NCI-H526 (cell line): Measurements from ENCODE around the gene CA11.

Experiments used
- DNase-seq, 2 experiments: peaks; one replicate each; lab custom pipeline; 2025; lab: John Stamatoyannopoulos, UW

Gene CA11

DNA sequence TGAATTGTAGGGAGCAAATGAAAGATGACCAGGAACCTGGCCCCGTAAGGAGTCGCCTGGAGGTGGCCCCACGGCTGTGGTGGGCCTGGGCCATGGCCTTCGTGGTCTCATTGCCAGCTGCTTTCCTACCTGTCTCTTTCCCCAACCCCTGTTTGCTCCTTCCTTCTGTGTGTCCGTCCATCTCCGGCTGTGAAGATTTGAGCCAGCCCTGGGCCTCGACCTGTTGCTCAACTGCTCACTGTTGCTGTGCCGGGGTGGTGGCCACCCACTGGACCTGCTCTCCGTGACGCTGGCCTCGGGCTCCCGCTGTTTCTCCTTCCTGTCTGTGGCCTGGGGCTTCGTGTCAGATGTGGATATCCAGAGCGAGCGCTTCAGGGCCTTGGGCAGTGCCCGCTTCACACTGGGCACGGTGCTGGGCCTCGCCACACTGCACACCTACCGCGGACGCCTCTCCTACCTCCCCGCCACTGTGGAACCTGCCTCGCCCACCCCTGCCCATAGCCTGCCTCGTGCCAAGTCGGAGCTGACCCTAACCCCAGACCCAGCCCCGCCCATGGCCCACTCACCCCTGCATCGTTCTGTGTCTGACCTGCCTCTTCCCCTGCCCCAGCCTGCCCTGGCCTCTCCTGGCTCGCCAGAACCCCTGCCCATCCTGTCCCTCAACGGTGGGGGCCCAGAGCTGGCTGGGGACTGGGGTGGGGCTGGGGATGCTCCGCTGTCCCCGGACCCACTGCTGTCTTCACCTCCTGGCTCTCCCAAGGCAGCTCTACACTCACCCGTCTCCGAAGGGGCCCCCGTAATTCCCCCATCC, 17.3 kb downstream of the CA11 start:
- DNase-seq: no peak

DNA sequence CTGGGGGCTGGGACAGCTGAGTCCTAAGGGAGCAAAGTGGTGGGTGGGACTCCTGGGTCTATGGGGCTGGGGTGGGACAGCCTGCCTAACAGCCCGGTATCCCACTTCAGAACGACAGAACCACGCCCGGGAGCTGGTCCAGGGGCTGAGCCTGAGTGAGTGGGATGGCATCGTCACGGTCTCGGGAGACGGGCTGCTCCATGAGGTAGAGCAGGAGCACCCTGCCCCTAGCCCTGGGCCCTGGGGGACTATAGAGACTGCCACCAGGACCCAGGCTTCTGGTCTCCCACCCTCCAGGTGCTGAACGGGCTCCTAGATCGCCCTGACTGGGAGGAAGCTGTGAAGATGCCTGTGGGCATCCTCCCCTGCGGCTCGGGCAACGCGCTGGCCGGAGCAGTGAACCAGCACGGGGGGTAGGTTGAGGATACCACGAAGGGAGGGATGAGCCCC, 18.1 kb downstream of the CA11 start:
- no peak for DNase-seq

DNA sequence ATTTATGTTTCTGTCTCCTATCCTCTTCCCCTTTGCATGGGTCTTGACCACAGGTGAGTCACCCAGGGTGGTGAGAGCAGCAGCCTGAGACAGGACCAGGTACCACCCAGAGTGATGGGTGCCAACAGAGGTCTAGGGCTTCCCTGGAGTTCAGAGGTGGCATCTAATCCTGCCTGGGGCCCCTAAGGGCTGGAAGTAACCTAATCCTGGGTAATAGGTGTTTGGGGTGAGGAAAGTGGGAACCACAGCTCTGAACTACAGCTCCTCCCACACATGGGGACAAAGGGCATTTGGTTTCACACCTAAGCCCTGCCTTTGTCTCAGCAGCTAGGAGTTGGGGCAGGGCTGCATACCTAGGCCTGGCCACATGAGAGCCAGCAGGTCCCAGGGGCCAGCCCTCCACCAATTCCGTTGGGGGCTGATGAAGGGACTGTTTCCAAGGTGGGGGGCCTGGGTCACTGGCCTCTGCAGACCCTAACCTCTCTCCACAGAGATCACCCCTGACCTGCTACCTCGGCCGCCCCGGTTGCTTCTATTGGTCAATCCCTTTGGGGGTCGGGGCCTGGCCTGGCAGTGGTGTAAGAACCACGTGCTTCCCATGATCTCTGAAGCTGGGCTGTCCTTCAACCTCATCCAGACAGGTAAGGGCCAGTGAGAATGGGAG, 18.7 kb downstream of the CA11 start:
- DNase-seq: no peak

DNA sequence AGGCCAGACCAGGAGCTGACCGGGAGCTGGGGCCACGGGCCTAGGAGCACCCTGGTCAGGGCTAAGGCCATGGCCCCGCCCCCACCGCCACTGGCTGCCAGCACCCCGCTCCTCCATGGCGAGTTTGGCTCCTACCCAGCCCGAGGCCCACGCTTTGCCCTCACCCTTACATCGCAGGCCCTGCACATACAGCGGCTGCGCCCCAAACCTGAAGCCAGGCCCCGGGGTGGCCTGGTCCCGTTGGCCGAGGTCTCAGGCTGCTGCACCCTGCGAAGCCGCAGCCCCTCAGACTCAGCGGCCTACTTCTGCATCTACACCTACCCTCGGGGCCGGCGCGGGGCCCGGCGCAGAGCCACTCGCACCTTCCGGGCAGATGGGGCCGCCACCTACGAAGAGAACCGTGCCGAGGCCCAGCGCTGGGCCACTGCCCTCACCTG, 20.1 kb downstream of the CA11 start:
- DNase-seq: no peak

DNA sequence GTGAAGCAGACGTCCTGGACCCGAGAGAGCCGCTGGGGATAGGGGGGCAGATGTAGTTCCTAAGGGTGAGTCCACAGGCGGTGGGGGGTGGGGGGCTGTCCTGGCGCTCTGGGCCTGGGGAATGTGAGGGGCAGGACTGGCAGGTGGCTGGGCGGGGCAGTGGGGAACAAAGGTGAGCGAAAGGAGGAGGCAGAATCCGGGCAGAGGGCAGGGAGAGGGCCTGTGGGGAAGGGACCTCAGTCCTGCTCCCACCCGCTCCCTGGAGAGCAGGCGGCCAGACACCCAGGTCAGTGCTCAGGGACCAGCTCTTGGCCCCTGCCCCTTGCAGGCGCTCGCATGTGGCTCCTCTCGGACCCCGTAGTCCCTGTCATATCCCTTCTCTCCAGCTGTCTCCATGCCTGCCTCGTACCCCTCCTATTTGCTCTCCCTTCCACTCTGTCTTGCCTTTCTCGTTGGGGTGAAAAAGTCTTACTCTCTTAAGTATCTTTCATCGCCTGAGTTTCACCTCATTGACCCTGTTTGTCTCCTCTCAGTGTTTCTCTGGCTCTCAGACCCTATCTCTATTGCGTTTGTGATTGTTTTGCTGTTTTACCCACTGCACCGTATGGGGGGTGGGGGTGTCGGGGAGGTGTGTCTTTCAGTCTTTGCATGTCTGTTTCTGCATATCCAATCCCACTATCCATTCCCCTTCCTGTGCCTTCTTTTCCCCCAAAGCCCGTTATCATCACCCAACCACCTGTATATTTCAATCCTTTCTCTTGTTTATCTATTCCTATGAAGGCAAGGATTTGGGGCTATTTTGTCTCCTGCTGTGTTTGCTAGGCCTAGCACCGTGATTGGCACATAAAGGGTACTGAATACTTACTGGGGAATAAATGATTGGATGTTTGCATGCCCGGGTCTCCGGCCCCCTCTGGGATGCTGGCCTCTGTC, 20.9 kb downstream of the CA11 start:
- peak in 1 of 2 experiments; percentile 48 for DNase-seq

DNA sequence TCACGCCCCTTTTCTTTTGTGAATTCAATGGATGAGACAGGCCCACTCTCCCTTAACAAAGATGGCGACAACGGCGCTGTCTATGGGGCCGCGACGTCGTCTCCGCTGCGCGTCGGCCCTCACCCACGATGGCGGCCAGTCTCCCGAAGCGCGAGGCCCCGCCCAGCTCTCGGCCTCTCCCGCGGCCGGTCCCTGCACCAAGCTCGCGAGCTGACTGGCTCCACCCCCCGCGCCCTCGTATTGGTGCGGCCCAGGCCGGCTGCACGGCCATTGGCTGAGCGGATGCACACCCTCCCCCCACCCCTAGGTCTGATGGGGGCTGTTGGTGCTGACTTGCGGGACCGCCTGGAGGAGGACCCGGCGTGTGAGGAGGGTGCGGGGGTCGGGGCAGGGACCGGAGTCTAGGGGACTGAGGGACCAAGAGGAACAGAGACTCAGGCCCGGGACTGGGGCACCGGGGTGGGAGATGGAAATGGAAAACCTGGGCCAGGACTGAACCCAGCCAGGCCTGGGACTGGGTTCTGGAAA, 21.9 kb downstream of the CA11 start:
- DNase-seq: peak; percentile 94 to 99

DNA sequence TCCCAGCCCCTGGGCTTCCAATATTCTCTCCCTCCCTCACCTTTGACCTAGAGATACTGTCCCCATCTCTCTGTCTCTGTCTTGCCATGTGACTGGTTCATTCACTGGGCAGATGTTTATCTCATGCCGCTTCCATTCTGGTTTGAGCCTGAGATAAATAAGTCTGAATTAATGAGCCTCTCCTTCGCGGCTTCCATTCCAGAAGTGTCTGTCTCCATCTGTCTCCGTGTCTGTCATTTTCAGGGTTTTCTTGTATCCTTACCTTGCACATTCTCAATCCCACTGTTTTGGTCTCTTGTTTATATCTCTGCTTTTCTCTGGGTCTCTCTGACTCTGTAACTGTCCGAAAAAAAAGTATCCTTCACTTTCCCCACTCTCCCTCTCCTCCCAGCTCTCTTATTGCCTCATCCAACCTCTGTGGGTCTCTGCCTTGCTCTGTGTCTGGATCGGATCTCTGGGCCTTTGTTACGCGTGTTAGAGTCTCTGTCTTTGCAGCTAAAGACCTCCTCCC, 22.4 kb downstream of the CA11 start:
- DNase-seq: no peak

DNA sequence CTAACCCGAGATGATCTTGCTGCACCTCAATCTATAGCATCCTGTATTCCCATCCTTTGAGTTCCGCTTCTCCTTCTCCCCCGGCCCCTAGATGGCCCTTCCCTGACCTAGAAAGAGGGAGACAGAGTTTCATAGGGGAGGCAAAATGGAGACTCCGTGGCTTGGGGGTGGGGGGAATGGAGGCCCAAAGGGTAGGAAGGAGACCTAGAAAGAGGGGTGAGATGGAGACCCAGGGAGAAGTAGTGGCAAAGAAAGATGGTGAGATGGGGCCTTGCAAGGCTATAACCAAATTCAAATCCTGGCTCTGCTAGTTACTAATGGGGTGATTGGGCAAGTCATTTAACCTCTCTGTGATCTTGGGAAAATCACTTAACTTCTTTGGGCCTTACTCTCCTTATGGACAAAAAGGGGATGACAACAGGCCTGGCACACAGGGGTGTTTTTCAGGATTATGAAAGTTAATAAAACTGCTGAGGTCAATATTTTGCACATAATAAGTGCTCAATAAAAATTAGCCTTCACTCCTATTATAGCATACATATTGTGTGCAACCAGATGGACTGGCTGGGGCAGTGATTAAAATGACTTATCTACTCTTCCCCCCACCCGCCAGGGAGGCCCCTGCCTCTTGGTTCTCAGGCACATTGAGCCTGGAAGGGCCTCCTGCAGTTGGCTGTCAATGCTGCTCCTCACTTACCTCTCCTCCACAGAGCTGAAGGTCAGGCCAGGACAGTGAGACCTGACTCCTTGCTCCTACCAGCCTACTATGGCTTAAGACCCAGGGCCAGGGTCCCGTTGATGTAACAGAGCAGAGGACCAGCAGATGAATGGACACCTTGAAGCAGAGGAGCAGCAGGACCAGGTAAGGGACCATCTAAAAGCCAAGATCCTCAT, 26.0 kb downstream of the CA11 start:
- no peak for DNase-seq

DNA sequence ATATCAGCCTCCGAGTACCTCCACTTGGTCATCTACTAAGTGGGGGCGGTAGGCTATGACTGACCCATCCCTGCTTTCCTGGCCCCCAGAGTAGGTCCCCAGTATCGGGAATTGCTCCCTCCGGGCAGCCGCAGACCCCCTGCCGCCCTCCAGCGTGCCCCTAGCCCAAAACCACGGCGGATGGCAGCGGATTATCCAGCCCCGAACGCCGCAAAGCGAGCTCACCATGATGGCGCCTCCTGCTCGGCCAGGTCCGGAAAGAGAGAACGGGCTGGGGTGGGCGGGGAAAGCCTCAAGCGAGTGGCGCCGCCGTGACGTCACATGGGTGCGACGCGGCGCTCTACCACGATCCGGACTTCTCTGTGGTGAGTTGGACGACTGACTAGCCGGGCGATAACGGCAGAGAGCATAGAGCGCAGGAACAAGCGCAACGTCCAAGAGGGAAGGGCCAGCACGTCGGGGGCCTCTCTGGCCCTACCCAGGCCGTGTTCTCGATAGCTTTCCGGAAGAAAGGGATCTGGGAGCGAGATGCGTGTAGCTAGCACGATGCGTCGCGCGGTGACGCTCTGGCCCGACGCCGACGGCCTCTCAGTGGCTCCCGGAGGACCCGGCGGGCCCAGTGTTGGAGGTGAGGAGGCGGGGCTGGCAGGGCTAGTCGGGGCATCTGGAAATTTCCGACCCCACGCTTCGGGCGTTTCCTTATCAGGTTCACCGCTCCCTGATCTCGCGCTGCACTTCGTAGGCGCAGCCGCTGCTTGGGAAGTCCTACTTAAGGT, 26.9 kb downstream of the CA11 start, which contains the start of the genes RPL18 and SPHK2:
TSS of gene RPL18 (minus strand) at position 263 of the 776 bp plus-strand sequence. CDS start at position 228, 35 bp downstream.
TSS of gene SPHK2 (plus strand) at position 591 of the 776 bp plus-strand sequence. CDS start 1,009 bp downstream, outside the sequence.
- DNase-seq: peak; percentile 98 to 99

DNA sequence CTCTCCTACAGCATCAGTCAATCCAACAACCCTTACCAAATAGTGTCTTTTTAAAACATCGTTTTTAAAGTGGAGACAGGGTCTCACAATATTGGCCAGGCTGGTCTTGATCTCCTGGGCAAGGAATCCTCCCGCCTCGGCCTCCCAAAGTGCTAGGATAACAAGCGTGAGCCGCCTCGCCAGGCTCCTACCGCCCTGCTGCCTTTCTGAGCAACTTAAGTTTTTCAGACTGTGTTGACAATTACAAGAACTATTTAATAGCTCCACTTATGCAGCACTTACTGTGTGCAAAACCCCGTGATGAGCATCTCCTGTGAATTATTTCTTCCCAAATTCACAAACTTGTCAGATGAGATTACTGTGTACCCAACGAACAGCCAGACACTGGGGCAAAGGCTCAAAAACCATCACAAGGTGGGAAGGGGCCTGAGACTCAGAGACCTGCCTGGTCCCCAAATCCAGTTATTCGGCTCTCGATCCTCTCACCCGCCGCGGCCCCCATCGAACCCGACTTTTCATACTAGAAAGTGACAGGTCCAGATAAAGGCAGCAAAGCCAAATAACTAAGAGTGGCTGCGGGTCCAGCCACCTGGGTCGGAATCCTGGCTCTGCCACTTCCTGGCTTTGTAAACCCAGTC, 27.6 kb downstream of the CA11 start:
- no peak for DNase-seq

DNA sequence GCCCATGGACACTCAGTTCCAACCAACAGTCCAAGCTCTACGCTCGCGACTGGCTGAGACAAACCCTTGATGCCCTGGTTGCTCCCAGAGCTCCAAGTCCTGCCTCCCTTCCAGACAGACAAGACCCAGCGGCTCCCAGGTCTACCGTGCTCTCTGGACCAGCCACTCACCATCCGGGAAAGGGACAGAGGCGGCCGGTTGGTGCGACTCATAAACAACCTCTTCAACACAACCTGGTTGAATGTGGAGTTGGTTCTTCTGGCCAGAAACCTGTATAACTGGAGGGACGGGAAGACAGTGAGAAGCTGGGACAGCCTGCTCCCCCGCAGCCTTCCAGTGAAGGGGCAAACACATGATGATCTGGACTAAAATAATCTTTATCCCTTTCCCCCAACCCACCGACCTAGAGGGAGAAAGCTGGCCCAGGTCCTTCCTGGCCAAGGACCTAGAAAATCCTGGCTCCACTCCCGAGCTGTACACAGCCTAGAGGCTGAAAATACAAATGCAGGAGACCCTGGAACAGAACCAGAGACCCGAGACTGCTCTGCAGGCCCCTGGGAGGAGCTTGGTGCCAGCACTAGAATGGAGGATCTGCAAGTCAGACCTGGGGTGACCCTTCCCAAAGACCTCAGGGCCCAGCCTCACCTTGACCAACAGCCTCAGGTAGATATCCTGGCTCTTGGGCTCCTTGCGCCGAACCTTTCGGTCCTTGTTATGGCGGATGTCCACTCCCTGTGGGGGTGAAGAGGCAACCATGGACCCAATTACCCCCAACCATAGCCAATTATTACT, 28.6 kb downstream of the CA11 start:
- no peak for DNase-seq

DNA sequence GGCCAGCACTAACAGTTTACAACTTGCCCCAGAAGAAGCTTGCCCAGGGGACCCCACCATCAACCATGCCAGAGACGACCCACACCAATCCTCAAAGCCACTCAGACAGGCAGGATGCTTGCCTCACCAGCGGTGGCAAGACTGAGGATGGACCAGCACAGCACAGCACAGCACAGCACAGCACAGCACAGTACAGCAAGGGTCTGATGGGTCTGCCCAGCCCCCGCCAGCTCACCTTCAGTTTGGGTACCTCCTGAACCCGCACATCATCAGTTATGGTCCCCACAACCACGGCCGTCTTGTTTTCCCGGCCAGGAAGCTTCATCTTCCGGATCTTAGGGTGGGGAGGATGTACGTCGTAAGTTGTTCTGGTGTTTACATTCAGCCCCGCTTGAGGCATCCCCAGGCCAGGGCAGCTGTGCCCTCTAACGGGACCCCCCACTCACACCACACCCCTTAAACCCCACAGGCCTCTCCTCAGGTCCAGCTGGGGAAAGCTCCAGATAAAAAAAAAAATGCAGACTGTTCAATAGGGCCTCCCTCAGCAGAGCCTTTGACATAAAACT, 29.4 kb downstream of the CA11 start:
- no peak for DNase-seq

DNA sequence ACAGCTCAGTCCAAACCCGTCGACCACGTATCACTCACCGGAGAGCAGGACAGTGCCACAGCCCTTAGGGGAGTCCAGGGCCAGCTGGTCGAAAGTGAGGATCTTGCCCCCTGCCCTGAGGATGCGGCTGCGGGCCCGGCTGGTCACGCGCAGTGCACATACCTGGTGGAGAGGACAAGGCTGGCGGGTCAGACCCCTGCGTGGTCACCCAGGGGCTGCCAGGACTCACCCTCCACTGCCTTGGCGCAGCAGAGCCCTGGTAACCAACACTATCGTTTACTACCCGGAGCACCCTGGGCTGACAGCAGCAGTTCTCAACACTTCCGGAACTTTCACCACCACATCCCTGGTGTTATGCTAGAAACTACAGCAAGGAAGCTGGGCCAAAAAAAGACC, 29.9 kb downstream of the CA11 start:
- no peak for DNase-seq

DNA sequence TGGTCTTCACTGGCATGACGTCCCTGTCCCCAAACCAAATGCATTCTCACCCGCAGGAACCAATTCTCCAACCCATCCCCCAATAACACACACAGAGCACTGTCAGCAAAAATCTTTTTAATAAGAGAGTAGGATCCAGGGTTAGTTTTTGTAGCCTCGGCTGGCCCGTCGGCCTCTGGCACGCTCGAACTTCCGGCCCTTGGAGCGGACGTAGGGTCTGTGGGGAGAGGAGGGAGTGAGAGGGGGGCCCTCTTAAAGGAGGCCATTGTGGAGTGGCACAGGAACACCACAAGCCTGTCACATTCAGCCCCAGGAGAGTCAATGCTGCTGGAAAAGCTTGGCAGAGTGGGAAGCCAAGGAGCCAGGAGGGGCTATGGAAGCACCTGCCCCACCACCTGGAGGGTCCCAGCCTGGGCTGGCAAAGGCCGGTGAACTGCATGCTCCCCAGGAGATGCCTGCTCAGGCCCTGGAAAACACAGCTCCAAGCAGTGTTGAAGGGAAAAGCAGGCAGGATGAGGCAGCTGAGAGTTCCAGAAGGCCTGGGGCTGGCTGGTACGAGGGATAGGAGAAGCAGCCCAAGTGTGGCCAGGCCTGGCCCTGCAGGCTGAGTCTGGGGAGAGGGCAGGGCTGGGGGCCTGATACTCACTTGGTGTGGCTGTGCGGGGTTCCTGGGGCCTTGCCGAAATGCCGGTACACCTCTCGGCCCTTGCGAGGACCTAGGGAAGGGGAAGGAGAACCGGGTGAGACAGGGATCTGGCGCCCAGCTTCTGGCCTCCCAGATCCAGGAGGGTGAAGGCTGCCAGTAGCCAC, 30.6 kb downstream of the CA11 start:
- no peak for DNase-seq

DNA sequence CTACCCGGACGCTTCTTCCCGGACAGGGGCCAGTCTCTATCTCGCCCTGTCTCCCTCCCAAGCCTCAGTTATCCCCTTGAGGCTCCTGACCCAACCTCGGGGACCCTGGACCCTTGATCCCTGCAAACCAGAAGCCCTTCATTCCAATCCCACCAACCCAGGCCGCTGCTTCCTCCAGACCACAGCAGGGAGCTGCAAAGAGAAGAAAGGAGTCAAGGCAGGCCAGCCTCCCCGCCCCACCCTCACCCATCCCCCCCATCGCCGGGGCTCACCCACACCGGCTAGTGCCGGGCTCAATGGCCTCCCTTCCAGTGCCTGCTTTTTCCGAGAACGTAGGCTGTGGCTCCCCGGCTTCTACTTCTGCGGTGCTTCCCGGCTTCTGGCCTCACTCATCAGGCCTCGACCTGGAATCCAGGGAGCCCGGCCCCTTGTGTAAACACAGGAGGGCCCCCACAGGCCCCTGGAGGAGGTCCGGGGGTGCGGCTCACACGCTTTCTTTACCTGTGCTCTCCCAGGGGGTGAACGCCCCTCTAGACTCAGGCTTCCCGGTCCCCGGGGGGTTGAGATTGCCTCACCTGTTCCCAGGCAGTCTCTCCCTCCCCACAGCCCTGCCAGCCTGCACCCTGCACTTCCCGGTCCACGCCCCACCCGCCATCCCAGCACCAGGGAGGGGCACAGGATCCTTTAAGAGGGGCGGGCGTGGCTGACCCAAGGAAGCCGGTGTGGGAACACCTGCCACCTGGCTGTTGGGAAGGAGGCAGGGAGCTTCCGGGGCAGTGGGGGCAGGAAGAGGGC, 31.4 kb downstream of the CA11 start, which contains the start of gene FAM83E:
TSS of gene FAM83E (minus strand) at position 641 of the 795 bp plus-strand sequence. CDS start 1,704 bp downstream, outside the sequence.
- DNase-seq: peak; percentile 34 to 50

DNA sequence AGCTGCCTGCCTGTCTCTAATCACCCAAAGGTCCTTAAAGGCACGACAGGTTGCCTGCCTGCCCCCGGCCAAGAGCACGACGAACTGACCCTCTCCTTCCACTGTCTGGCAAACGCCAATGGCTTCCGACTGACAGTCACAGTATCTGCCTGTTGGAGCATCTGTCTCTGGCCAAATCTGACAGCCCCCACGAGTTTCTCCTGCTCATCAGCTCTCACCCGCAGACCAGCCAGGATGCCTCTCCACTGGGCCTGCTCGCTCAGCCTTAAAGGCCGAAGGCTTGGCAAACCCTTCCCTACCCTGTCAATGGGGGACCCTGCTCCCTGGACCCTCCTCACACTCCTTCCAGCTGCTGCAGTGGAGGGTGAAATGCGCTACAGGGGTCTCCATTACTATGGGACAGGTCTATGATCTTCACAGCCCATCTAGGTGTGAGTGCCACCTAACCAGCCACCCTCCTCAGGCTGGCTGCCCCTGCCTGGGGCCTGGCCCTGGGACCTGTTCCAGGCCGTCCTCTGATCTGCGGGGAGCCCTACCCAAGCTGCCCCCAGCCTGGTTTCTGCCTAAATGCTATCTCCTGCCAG, 32.0 kb downstream of the CA11 start:
- DNase-seq: no peak
